Naive B cell (primary cell): Measurements from ENCODE around the gene SAYSD1. TPM values are rescaled to one million over a fixed set of nuclear protein-coding genes. Genes with fewer than 3 reads are reported as not detected.
"Not testable (repeated sequence)": the region's sequence is repeated elsewhere in the genome, so short reads cannot be mapped to it uniquely, and the experiment has no call there.

ENCODE experiments used
- ATAC-seq, 2 donors: fragments of 150-1000 bp; cut with Tn5 transposase; 2 replicates each; pipeline ENCODE4 v1.10.0; 2021; ENCODE audit warnings: low read depth in 2 of 2, mild to moderate bottlenecking in 2 of 2, moderate library complexity in 2 of 2
- DNase-seq: peaks from one replicate; pipeline ENCODE4 v3.0.0; 2022
- H3K27ac Mint-ChIP-seq, 6 donors: one replicate each; pipeline ENCODE4 v1.8.0; 2020 to 2022; ENCODE audit warnings: mild to moderate bottlenecking in 6 of 6, mixed read lengths in 6 of 6, moderate library complexity in 5 of 6, inconsistent platforms in 2 of 6
- H3K27me3 Mint-ChIP-seq, 3 donors: one replicate each; pipeline ENCODE4 v1.8.0; 2021 to 2022; ENCODE audit warnings: mixed read lengths in 3 of 3, mild to moderate bottlenecking in 1 of 3
- H3K36me3 Mint-ChIP-seq, 2 donors: one replicate each; pipeline ENCODE4 v1.8.0; 2020 to 2022; ENCODE audit warnings: mixed read lengths in 2 of 2, inconsistent platforms in 1 of 2, mild to moderate bottlenecking in 1 of 2
- H3K4me1 Mint-ChIP-seq, 3 donors: one replicate each; pipeline ENCODE4 v1.8.0; 2020 to 2022; ENCODE audit warnings: mixed read lengths in 3 of 3, inconsistent platforms in 1 of 3, mild to moderate bottlenecking in 1 of 3, moderate library complexity in 1 of 3
- H3K4me3 Mint-ChIP-seq, 8 donors: one replicate each; pipeline ENCODE4 v1.8.0; 2020 to 2022; ENCODE audit warnings: mild to moderate bottlenecking in 8 of 8, mixed read lengths in 8 of 8, moderate library complexity in 8 of 8, inconsistent platforms in 2 of 8
- H3K9me3 Mint-ChIP-seq, 7 donors: one replicate each; pipeline ENCODE4 v1.8.0; 2020 to 2022; ENCODE audit warnings: mixed read lengths in 7 of 7, mild to moderate bottlenecking in 5 of 7, inconsistent platforms in 2 of 7, moderate library complexity in 1 of 7
- polyA plus RNA-seq, 6 donors: library from polyadenylated mRNA; unstranded; fragments of 300-500 nt; fragmentation: Illumina TruSeq; gene quantifications; one replicate each; pipeline ENCODE4 v1.2.3, GENCODE V29; 2021; ENCODE audit warnings: low read depth in 6 of 6

SAYSD1 gene
- polyA plus RNA-seq, 6 donors from 2014 or later = 16.4 to 21.0 (median 18.7) TPM

GRCh38 chr6:39134761-39135160 lies 19.8 kb upstream of the SAYSD1 start:
- not testable (repeated sequence) for DNase-seq, ATAC-seq, H3K4me1 Mint-ChIP-seq, H3K4me3 Mint-ChIP-seq, H3K27ac Mint-ChIP-seq, H3K36me3 Mint-ChIP-seq
- Mint-ChIP-seq H3K27me3 (peaks cover 13 to 16% (median 16%) of the 10 kb centered on the region in 3 donors), H3K9me3 (peaks cover 0 to 24% (median 22%) of the 10 kb centered on the region in 7 donors)

DNA sequence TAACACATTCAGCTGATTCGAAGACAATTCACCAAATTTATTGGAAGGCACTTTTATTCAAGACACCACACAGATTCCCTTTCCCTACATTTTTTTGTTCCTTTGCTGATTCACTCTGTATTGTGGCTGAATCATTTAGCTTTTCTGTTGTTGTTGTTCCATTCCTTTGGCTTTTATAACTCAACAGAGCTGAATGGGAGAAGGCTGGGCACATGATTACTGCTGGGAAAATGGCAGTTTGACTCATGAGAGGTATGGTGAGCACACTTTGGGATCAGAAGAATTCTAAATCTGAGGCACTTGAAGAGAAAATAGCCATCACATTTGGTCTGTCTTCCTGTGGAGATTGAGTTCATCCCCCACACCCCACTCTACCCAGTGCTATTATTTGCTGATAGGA lies 15.7 kb upstream of the SAYSD1 start:
- Mint-ChIP-seq H3K36me3 (no peaks in the 10 kb centered on the region), H3K9me3 (peaks cover 0 to 6% (median 2%) of the 10 kb centered on the region in 7 donors), H3K27me3 (peaks cover 21 to 30% (median 21%) of the 10 kb centered on the region in 3 donors), H3K4me3 (no peak overlapping the region), H3K4me1 (no peaks in the 10 kb centered on the region), H3K27ac (no peak overlapping the region)
- DNase-seq (no peak), ATAC-seq (no peak)

DNA sequence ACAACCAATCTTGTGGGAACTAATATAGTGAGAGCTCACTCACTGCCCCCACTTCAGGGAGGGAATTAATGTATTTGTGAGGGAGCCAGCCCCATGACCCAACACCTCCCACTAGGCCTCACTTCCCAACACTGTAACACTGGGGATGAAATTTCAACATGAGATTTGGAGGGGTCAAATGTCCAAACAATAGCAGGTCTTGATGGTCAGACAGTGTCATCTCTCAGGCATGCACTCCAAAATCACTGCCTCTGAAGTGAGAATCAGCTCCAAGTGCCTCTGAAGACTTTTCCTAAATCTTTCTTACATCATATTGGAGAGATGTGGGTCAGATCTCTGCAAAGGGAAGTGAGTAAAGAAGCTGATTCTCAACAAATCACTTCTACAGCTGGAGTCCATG lies 13.8 kb upstream of the SAYSD1 start:
- DNase-seq (no peak), ATAC-seq (no peak)
- H3K4me1 Mint-ChIP-seq = no peaks in the 10 kb centered on the region
- H3K27me3 Mint-ChIP-seq = peaks cover 35 to 45% (median 36%) of the 10 kb centered on the region in 3 donors
- no peaks in the 10 kb centered on the region for H3K36me3 Mint-ChIP-seq
- H3K27ac Mint-ChIP-seq = no peak overlapping the region
- H3K9me3 Mint-ChIP-seq = peaks cover 0 to 6% (median 2%) of the 10 kb centered on the region in 7 donors
- no peak overlapping the region for H3K4me3 Mint-ChIP-seq

DNA sequence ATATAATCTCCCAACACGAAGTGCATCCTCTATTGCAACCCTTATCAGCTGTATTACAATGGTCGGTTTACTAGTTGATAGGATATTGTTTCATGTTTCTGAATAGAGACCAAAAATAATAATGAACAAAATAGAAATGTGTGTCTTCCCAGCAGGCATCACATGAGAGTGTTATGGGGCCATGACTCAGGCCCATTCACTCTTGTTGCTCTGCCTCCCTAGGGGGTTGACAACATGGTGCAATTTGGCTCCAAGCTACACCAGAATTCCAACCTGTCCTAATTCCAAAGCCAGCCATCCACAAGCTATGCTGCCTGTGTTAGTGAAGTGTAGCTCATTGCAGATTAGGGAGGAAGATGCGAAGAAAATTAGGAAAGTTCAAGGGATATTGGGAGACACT lies 13.1 kb upstream of the SAYSD1 start:
- DNase-seq (no peak), ATAC-seq (no peak)
- no peaks in the 10 kb centered on the region for H3K36me3 Mint-ChIP-seq
- peak overlapping the region in 1 of 8 donors; percentile 3 for H3K4me3 Mint-ChIP-seq
- H3K9me3 Mint-ChIP-seq = peaks cover 0 to 6% (median 2%) of the 10 kb centered on the region in 7 donors
- H3K27ac Mint-ChIP-seq = no peak overlapping the region
- peaks cover 36 to 50% (median 38%) of the 10 kb centered on the region in 3 donors for H3K27me3 Mint-ChIP-seq
- no peaks in the 10 kb centered on the region for H3K4me1 Mint-ChIP-seq

- no peak for DNase-seq
- Mint-ChIP-seq H3K36me3 (no peaks in the 10 kb centered on the region), H3K27ac (no peak overlapping the region), H3K4me1 (no peaks in the 10 kb centered on the region), H3K9me3 (peaks cover 0 to 4% (median 0%) of the 10 kb centered on the region in 7 donors), H3K27me3 (peaks cover 35 to 52% (median 49%) of the 10 kb centered on the region in 3 donors), H3K4me3 (no peak overlapping the region)
- ATAC-seq = no peak
Observed at GRCh38 chr6:39124114-39124513, 9.1 kb upstream of the SAYSD1 start.

GRCh38 chr6:39118921-39119320 lies 3.9 kb upstream of the SAYSD1 start:
- peaks cover 8 to 23% (median 19%) of the 10 kb centered on the region in 3 donors for H3K27me3 Mint-ChIP-seq
- ATAC-seq = no peak
- peak overlapping the region in 1 of 6 donors; percentile 70 for H3K27ac Mint-ChIP-seq
- no peaks in the 10 kb centered on the region for H3K9me3 Mint-ChIP-seq
- peaks cover 10 to 15% (median 12%) of the 10 kb centered on the region in 3 donors for H3K4me1 Mint-ChIP-seq
- H3K4me3 Mint-ChIP-seq = no peak overlapping the region
- H3K36me3 Mint-ChIP-seq = no peaks in the 10 kb centered on the region
- DNase-seq = no peak

GRCh38 chr6:39114388-39114703 lies 640 bp downstream of the SAYSD1 start:
- Mint-ChIP-seq H3K27me3 (no peaks in the 10 kb centered on the region), H3K9me3 (no peaks in the 10 kb centered on the region), H3K36me3 (peaks cover 0 to 11% of the 10 kb centered on the region in 2 donors), H3K4me3 (peak overlapping the region; percentile 89 to 98 (median 95)), H3K27ac (peak overlapping the region; percentile 94 to 99 (median 98)), H3K4me1 (peaks cover 22 to 36% (median 29%) of the 10 kb centered on the region in 3 donors)
- DNase-seq = no peak
- ATAC-seq = peak; percentile 3

DNA sequence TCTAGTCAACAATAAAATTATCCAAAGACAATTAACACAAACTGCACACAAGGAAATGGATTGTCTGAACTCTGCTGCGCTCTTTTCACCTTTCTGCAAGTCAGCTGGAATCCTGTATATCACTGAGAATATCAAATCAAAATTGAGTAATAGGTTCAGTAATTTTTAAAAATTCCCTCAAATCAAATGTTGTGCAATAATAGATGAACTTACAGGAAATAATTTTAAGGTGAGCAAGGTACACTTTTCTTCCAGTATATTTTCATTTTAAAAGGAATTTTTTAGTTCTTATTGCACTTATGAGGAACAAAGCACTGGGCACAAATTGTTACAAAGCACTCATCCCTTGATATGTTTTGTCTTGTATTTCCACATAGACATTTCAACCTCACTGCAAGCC lies 1.2 kb downstream of the SAYSD1 start:
- no peaks in the 10 kb centered on the region for H3K9me3 Mint-ChIP-seq

DNA sequence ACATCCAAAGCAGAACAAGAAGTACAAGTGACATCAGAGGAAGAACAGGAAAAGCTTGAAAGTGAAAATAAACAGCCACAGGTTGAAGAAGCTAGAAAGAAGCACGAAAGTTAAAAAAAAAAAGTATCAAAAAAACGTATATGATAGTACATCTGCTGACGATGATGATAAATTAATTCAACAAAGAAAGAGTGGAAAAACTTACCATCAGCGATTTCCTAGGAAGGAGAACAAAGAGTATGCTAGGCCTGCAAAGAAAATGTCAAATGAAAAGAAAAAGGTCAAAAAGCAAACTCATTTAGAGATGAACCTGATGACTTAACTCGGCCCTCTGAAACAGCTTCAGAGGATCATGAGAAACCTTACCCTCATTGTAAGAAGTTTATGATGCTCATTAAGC lies 3.7 kb downstream of the SAYSD1 start:
- H3K36me3 Mint-ChIP-seq = peaks cover 18 to 24% of the 10 kb centered on the region in 2 donors
- no peaks in the 10 kb centered on the region for H3K27me3 Mint-ChIP-seq
- H3K9me3 Mint-ChIP-seq = peaks cover 0 to 4% (median 0%) of the 10 kb centered on the region in 7 donors
- ATAC-seq (no peak), DNase-seq (no peak)
- H3K4me1 Mint-ChIP-seq = peaks cover 38 to 56% (median 40%) of the 10 kb centered on the region in 3 donors
- H3K27ac Mint-ChIP-seq = peak overlapping the region in 2 of 6 donors; percentile 41 to 54
- peak overlapping the region in 2 of 8 donors; percentile 3 to 85 for H3K4me3 Mint-ChIP-seq

More for the DNA sequence above, 1.2 kb downstream of the SAYSD1 start:
- Mint-ChIP-seq H3K27me3 (no peaks in the 10 kb centered on the region), H3K36me3 (peaks cover 5 to 16% of the 10 kb centered on the region in 2 donors), H3K4me1 (peaks cover 26 to 41% (median 32%) of the 10 kb centered on the region in 3 donors), H3K4me3 (peak overlapping the region; percentile 89 to 98 (median 95)), H3K27ac (peak overlapping the region in 4 of 6 donors; percentile 94 to 99 (median 98))
- ATAC-seq (no peak), DNase-seq (no peak)

- Mint-ChIP-seq H3K4me3 (no peak overlapping the region), H3K36me3 (peaks cover 33 to 42% of the 10 kb centered on the region in 2 donors), H3K4me1 (peaks cover 20 to 43% (median 28%) of the 10 kb centered on the region in 3 donors), H3K27me3 (no peaks in the 10 kb centered on the region), H3K9me3 (peaks cover 0 to 4% (median 0%) of the 10 kb centered on the region in 7 donors), H3K27ac (peak overlapping the region in 1 of 6 donors; percentile 17)
- ATAC-seq = no peak
- no peak for DNase-seq
Observed at GRCh38 chr6:39108041-39108839, 6.7 kb downstream of the SAYSD1 start.

- no peak for DNase-seq
- no peak for ATAC-seq
- Mint-ChIP-seq H3K9me3 (peaks cover 0 to 4% (median 0%) of the 10 kb centered on the region in 7 donors), H3K4me1 (peaks cover 21 to 47% (median 27%) of the 10 kb centered on the region in 3 donors), H3K27me3 (no peaks in the 10 kb centered on the region), H3K4me3 (no peak overlapping the region), H3K27ac (no peak overlapping the region), H3K36me3 (peaks cover 33 to 48% of the 10 kb centered on the region in 2 donors)
Observed at GRCh38 chr6:39107641-39108040, 7.3 kb downstream of the SAYSD1 start.

- peak overlapping the region in 3 of 6 donors; percentile 1 to 54 (median 15) for H3K27ac Mint-ChIP-seq
- ATAC-seq = no peak
- peaks cover 24 to 46% (median 24%) of the 10 kb centered on the region in 3 donors for H3K4me1 Mint-ChIP-seq
- no peak for DNase-seq
- H3K27me3 Mint-ChIP-seq = no peaks in the 10 kb centered on the region
- peaks cover 33 to 53% of the 10 kb centered on the region in 2 donors for H3K36me3 Mint-ChIP-seq
- H3K4me3 Mint-ChIP-seq = no peak overlapping the region
- peaks cover 0 to 4% (median 0%) of the 10 kb centered on the region in 7 donors for H3K9me3 Mint-ChIP-seq
Observed at GRCh38 chr6:39107034-39107433, 8.0 kb downstream of the SAYSD1 start.

DNA sequence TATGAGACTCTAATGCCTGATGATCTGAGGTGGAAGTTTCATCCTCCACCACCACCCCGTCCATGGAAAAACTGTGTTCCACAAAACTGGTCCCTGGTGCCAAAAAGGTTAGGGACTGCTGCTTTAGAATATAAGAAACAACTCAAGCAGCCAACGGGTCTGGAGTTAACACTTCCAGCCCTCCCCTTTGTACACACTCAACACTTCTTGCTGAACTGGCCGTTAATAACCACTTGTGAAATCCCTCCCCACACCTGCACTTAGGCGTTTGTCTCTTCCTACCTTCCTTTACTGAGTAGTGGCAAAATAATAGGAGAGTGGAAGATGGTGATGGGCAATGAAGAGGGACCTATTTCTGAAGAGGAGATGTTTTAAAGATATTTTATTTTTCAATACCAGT lies 10.5 kb downstream of the SAYSD1 start:
- no peak overlapping the region for H3K27ac Mint-ChIP-seq
- peaks cover 15 to 33% (median 16%) of the 10 kb centered on the region in 3 donors for H3K4me1 Mint-ChIP-seq
- H3K36me3 Mint-ChIP-seq = peaks cover 33 to 44% of the 10 kb centered on the region in 2 donors
- no peak for ATAC-seq
- H3K9me3 Mint-ChIP-seq = peaks cover 0 to 4% (median 0%) of the 10 kb centered on the region in 7 donors
- no peaks in the 10 kb centered on the region for H3K27me3 Mint-ChIP-seq
- DNase-seq = no peak
- H3K4me3 Mint-ChIP-seq = no peak overlapping the region

- Mint-ChIP-seq H3K36me3 (peaks cover 25 to 33% of the 10 kb centered on the region in 2 donors), H3K27me3 (no peaks in the 10 kb centered on the region), H3K27ac (no peak overlapping the region), H3K4me1 (peaks cover 7 to 24% (median 11%) of the 10 kb centered on the region in 3 donors), H3K9me3 (peaks cover 0 to 4% (median 0%) of the 10 kb centered on the region in 7 donors), H3K4me3 (no peak overlapping the region)
- ATAC-seq (no peak), DNase-seq (no peak)
Observed at GRCh38 chr6:39102821-39103136, 12.2 kb downstream of the SAYSD1 start.
